Choroid plexus epithelial cell (primary cell): ENCODE data around the gene APOA1.

Experiments used
- DNase-seq: peaks from one replicate; pipeline ENCODE4 v3.0.0-alpha.2; 2010; ENCODE audit warnings: low read depth
- H3K4me3 ChIP-seq: 2 replicates; pipeline ENCODE4 v1.5.1; 2011; ENCODE audit warnings: low read depth, mild to moderate bottlenecking, control low read depth, low read length, moderate library complexity
- TF ChIP-seq, protein P1 (sequence below): conservative IDR thresholded peaks from 2 replicates; pipeline ENCODE4 v1.5.1; 2011; ENCODE audit warnings: low read depth, mild to moderate bottlenecking, control low read depth, inconsistent platforms, low read length, moderate library complexity

Gene APOA1

DNA sequence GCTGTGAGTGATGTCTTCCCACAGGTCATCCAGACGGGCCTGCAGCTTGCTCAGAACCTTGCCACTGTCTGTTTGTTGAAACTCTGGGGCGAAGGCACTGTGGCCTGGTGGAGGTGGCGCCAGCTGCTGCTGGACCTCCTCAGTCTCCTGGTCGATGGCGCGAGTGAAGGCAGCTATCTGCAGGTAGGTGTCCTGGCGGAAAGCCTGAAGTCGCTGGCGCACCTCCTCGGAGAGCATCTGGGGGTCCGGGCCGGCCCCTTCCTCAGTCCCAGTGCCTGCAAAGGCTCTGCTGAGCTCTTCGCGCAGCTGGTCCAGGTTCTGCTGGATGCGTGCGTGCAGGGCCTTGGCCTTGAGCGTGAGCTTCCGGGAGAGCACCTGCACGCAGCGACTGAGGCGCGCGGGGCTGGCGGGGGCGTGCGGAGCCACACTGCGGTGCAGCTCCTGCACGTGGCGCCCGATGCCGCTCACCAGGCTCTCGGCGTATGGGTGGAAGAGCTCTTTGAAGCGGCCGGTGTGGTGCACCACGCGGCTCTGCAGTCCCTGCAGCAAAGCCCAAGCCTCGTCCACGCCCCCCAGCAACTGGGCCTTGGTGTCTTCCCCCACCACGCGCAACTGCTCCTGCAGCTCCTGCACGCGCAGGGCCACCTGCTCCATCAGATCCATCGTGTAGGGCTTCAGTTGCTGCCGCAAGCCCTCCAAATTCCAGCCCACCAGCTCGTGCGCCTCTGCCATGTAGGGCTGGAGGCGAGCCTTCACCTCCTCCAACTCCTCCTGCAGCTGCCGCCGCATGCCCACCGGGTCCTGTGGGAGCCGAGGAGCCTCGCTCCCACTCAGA lies 47.0 kb downstream of the APOA1 start:
- TF ChIP-seq, protein P1, sequence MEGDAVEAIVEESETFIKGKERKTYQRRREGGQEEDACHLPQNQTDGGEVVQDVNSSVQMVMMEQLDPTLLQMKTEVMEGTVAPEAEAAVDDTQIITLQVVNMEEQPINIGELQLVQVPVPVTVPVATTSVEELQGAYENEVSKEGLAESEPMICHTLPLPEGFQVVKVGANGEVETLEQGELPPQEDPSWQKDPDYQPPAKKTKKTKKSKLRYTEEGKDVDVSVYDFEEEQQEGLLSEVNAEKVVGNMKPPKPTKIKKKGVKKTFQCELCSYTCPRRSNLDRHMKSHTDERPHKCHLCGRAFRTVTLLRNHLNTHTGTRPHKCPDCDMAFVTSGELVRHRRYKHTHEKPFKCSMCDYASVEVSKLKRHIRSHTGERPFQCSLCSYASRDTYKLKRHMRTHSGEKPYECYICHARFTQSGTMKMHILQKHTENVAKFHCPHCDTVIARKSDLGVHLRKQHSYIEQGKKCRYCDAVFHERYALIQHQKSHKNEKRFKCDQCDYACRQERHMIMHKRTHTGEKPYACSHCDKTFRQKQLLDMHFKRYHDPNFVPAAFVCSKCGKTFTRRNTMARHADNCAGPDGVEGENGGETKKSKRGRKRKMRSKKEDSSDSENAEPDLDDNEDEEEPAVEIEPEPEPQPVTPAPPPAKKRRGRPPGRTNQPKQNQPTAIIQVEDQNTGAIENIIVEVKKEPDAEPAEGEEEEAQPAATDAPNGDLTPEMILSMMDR = no peak
- H3K4me3 ChIP-seq = no peak overlapping the region
- no peak for DNase-seq

DNA sequence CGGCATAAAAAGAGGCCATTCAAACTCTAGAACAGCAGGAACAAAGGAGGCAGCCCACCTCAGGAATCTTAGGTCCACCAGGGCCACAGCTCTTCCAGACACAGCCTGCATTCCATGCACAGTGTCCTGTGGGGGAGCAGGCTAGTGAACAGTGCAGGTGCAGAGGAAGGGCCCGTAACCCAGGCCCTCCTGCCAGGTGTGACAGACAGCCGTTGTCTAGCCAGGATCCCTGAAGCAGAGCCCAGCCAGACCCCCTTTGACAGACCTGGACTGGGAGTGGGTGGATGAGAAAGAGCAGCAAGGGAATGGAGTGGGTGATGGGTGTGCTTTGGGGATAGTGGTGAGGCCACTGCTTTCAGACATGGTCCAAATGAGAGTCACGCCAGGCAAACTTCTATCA lies 48.4 kb downstream of the APOA1 start:
- no peak for DNase-seq
- TF ChIP-seq, protein P1 = no peak
- H3K4me3 ChIP-seq = no peak overlapping the region

DNA sequence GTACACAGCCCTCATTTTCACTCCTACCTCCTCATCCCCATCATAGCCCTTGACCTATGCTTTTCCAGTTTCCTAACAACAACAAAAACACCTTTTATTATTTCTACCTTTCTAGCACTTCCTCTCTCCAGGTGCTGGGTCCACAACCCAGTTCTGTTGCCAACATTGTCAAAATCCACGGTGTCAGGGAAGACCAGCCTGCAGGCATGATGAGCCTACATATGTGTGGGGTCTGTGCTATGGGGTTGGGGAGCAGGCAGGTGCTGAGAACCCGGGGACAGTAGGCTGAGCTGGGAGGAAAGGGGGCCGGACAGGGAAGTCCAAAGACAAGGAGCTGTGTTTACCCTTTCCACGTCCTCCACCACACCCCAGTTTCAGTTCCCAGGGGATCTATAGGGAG lies 48.9 kb downstream of the APOA1 start:
- H3K4me3 ChIP-seq = peak overlapping the region; percentile 82
- DNase-seq = no peak
- TF ChIP-seq, protein P1 = no peak

DNA sequence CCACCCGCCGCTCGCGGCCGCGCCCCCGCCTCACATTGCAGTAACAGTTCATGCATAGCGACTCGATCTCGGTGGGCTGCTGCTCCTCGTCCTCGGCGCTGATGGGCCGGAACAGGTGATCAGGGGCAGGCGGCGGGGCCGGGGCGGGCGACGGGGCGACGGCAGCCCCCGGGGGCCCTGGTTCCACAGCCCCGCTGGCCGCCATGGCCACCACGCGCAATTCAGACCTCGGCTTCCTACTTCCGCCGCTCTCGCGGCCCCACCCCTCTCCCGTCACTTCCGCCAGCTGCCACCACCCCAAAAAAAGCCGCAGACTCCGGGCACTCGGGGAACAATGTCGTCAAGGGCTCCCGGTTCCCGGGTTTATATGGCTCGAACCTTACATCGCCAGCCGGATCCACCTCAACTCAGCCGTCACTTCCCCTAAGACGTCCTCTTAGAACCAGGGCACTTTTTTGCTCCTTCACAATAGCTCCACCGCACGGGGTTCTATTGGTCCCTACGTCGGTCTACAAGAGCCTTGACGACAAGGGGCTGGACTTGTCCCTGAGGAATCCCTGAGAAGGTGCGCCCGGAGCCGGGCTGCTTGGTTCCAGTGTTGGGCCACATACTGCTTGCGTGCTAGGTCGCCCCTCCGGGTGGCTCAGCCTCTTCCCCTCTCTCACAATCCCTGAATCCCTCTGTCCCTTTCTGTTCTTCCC lies 49.5 kb downstream of the APOA1 start, which contains the start of gene ZPR1:
Gene ZPR1 (minus strand): TSS at position 238 of the 701 bp plus-strand sequence. CDS start 33 bp downstream, at position 205.
- H3K4me3 ChIP-seq = peak within 1 kb of the TSS; percentile 82
- peak; percentile 60 for DNase-seq
- TF ChIP-seq, protein P1 = no peak

DNA sequence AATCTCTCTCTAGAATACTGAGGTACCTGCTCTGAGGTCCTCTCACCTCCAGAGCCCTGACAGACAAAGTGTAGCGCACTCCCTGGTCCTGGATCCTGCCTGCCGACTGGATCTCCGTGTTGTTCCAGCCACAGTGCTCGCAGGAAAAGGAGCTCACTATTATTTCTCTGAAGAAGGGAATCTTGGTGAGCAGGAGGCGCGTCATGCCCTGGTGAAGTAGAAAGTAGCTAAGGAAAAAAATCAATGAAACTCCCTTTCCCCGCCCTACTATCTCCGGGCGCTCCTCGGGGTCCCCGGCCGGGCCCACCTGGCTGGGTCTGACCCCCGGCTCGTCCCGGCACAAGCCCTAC lies 50.0 kb downstream of the APOA1 start:
- peak overlapping the region; percentile 82 for H3K4me3 ChIP-seq
- DNase-seq = peak; percentile 10
- TF ChIP-seq, protein P1 = no peak

DNA sequence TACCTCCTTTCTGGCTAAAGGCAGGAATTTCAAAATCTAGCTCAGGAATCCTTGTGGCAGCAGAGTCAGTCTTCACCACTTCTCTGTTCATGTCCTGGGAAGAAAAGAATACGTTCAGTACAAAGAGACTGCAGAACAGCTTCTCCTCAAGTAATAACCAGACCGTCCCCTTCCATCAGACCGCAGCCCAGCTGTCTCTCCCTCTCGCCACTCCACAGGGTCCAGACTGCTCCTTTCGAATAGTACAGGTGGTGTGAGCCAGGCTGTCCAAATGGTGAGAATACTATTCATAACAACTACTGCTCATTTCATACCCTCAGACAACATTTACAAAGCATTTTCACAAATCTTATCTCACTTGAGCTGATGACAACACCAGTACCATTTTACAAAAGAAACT lies 50.5 kb downstream of the APOA1 start:
- no peak for DNase-seq
- TF ChIP-seq, protein P1 = no peak
- H3K4me3 ChIP-seq = peak overlapping the region; percentile 82

DNA sequence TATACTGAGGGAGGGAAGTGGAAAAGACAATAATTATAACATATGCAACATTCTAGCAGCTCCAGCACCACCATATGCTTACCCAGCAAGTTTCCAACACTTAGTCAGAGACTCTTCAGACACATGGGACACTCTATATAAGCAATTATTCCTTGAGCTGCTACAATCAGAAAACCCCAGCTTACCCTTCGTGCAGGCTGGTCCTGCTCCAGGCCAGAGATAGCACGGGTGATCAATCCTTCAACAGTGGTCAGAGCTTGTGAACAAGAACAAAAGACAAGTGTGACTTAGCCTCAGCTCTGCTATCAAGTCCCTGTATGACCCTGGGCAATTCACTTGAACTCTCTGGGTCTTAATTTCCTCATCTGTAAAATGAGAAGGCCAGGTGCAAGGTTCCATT lies 51.1 kb downstream of the APOA1 start:
- H3K4me3 ChIP-seq = no peak overlapping the region
- TF ChIP-seq, protein P1 = no peak
- no peak for DNase-seq
